Measurements from ENCODE around the gene RAB11A. TPM values are rescaled to one million over a fixed set of nuclear protein-coding genes. Genes with fewer than 3 reads are reported as not detected.

The RAB11A gene
- total RNA-seq, 2 experiments from 2014 or later = 192 to 193 TPM

DNA sequence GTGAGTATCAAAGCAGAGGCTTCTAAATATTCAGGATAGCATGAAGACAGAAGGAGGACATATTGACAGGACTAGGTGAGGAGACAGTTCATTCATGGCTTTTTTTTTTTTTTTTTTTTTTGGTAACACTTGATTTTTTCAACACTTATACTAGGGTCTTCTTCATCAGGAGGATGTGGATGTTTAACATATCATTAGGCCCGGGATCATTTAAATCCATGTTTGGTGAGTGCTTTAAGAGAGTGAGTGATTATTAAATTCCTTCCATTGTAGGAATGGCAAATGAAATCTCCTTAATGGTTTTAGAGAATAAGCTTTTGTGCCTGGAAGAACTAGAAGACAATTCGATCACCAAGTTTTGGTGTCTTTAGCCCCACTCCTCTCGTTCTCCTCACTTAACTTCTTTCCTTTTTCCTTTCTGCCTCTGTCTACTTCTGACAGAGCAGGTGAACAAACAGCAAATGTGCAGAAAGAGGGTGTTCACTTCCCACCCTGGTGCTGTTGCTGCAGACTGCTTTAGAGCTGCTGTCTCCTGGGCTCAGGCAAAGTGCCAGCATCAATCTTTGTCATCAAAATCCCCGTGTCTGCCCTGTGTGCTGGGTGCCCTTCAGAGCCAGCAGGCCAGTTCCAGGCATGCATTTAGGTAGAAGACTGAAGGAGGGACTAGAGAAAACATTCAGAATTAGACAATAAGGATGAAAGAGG lies 35.6 kb upstream of the RAB11A start:
- Mint-ChIP-seq H3K4me1 (peaks cover 48% of the 10 kb centered on the region), H3K27ac (peak overlapping the region; percentile 98), H3K9me3 (no peaks in the 10 kb centered on the region), H3K4me3 (peak overlapping the region; percentile 61), H3K27me3 (no peaks in the 10 kb centered on the region), H3K36me3 (ENCODE audit: low read depth) (peaks cover 3% of the 10 kb centered on the region)
- CTCF ChIA-PET = interaction anchor here (0.8 to 7.0 kb wide), 11 partner anchors 10 to 238 kb away, joined by 3 to 63 read pairs (median 6); partner anchors contain the start of genes DENND4A and RAB11A
- no peak for DNase-seq
- POLR2A ChIA-PET = interaction anchor here (0.6 to 5.9 kb wide), 12 partner anchors 10 to 529 kb away, joined by 3 to 98 read pairs (median 6); partner anchors contain the start of genes DENND4A, HACD3, INTS14 and RAB11A

GRCh38 chr15:65834603-65835282 lies 34.5 kb upstream of the RAB11A start:
- H3K9me3 Mint-ChIP-seq = no peaks in the 10 kb centered on the region

DNA sequence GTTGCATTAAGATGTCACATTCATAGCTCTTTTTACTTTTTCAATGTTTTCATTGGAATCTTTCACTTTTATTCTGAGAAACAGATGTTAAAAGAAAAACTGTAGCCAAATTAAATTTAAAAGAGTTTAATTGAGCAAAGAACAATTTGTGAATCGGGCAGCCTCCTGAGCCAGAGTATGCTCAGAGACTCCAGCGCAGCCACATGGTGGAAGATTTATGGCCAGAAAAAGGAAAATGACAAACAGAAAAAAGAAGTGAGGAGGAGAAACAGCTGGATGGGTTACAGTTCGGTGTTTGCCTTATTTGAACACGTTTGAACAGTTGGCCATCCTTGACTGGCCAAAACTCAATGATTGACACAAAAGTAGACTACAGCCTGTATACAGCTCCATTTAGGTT lies 33.8 kb upstream of the RAB11A start:
- no peak overlapping the region for H3K4me3 Mint-ChIP-seq
- ChIA-PET CTCF (interaction anchor here (1.1 to 7.0 kb wide), 8 partner anchors 12 to 240 kb away, joined by 3 to 63 read pairs (median 5); partner anchors contain the start of genes INTS14 and RAB11A), POLR2A (interaction anchor here (2.0 to 5.9 kb wide), 2 partner anchors 26 to 44 kb away, joined by 5 to 98 read pairs; partner anchors contain the start of gene DENND4A)
- no peaks in the 10 kb centered on the region for H3K9me3 Mint-ChIP-seq
- H3K27me3 Mint-ChIP-seq = no peaks in the 10 kb centered on the region
- peaks cover 3% of the 10 kb centered on the region for H3K36me3 Mint-ChIP-seq (ENCODE audit: low read depth)
- peaks cover 35% of the 10 kb centered on the region for H3K4me1 Mint-ChIP-seq
- H3K27ac Mint-ChIP-seq = no peak overlapping the region
- no peak for DNase-seq

More at GRCh38 chr15:65834603-65835282, 34.5 kb upstream of the RAB11A start:
- ChIA-PET CTCF (interaction anchor here (1.0 to 7.0 kb wide), 9 partner anchors 12 to 239 kb away, joined by 3 to 63 read pairs (median 5); partner anchors contain the start of genes INTS14 and RAB11A), POLR2A (interaction anchor here (2.0 to 5.9 kb wide), 2 partner anchors 26 to 43 kb away, joined by 5 to 98 read pairs; partner anchors contain the start of gene DENND4A)
- Mint-ChIP-seq H3K4me3 (no peak overlapping the region), H3K27ac (no peak overlapping the region), H3K36me3 (ENCODE audit: low read depth) (peaks cover 3% of the 10 kb centered on the region), H3K27me3 (no peaks in the 10 kb centered on the region), H3K4me1 (peaks cover 38% of the 10 kb centered on the region)
- no peak for DNase-seq

DNA sequence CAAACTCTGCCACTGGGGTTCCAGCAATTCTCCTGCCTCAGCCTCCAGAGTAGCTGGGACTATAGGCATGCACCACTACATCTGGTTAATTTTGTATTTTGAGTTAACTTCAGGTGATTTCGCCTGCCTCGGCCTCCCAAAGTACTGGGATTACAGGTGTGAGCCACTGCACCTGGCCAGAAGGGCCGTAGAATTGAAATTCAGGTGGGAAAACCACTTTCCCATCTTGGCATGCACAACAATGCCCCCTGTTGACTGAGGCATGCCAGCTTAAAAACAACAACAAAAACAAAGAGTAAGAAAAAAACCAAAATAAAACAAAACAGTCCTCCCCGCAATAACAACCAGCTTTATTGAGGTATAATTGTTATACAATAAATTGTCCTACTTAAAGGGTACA lies 32.6 kb upstream of the RAB11A start:
- ChIA-PET POLR2A (interaction anchor here (1.0 to 5.9 kb wide), 2 partner anchors 18 to 45 kb away, joined by 5 to 98 read pairs; partner anchors contain the start of gene DENND4A), CTCF (interaction anchor here (0.7 to 7.0 kb wide), 10 partner anchors 9 to 241 kb away, joined by 3 to 63 read pairs (median 5); partner anchors contain the start of gene DENND4A)
- Mint-ChIP-seq H3K9me3 (no peaks in the 10 kb centered on the region), H3K36me3 (ENCODE audit: low read depth) (peaks cover under 1% of the 10 kb centered on the region), H3K4me1 (peaks cover 29% of the 10 kb centered on the region), H3K27me3 (no peaks in the 10 kb centered on the region), H3K27ac (no peak overlapping the region), H3K4me3 (no peak overlapping the region)
- no peak for DNase-seq

- peaks cover 23% of the 10 kb centered on the region for H3K4me1 Mint-ChIP-seq
- H3K4me3 Mint-ChIP-seq = no peak overlapping the region
- no peaks in the 10 kb centered on the region for H3K36me3 Mint-ChIP-seq (ENCODE audit: low read depth)
- DNase-seq = no peak
- POLR2A ChIA-PET = interaction anchor here (0.6 to 5.9 kb wide), 2 partner anchors 46 to 152 kb away, joined by 5 to 98 read pairs; partner anchors contain the start of gene DENND4A
- H3K27me3 Mint-ChIP-seq = no peaks in the 10 kb centered on the region
- CTCF ChIA-PET = interaction anchor here (0.6 to 7.0 kb wide), 15 partner anchors 8 to 332 kb away, joined by 3 to 63 read pairs (median 4); partner anchors contain the start of genes DENND4A and INTS14
- no peaks in the 10 kb centered on the region for H3K9me3 Mint-ChIP-seq
- H3K27ac Mint-ChIP-seq = no peak overlapping the region
Observed at GRCh38 chr15:65837301-65838294, 31.7 kb upstream of the RAB11A start.

DNA sequence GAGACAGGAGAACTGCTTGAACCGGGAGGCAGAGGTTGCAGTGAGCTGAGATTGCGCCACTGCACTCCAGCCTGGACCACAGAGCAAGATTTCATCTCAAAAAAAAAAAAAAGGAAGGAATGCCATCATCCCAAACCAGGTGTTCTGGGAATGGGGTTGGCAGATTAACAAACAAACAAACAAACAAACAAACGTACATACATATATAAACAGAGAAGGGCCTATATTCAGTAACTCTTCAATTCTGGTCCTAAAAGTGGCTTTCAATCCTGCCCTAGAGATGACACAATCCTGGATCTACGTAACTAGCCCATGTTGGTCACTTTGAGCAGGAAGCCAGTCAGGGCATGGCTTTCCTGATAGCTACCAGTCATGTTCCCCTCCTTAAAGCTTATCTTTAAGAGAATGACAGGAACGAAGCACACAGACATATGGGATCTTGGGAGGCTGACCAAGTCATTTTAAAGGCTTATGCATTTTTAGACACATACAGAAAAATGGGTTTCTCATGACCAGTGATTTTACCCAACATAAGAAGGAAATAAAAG lies 29.9 kb upstream of the RAB11A start:
- ChIA-PET POLR2A (no interaction called here), CTCF (interaction anchor here (0.6 to 1.5 kb wide), 2 partner anchors 14 to 17 kb away, joined by 3 to 4 read pairs; no protein-coding TSS in a partner anchor)
- Mint-ChIP-seq H3K36me3 (ENCODE audit: low read depth) (no peaks in the 10 kb centered on the region), H3K27me3 (no peaks in the 10 kb centered on the region), H3K4me3 (no peak overlapping the region), H3K4me1 (peaks cover 7% of the 10 kb centered on the region), H3K27ac (no peak overlapping the region), H3K9me3 (no peaks in the 10 kb centered on the region)
- no peak for DNase-seq

DNA sequence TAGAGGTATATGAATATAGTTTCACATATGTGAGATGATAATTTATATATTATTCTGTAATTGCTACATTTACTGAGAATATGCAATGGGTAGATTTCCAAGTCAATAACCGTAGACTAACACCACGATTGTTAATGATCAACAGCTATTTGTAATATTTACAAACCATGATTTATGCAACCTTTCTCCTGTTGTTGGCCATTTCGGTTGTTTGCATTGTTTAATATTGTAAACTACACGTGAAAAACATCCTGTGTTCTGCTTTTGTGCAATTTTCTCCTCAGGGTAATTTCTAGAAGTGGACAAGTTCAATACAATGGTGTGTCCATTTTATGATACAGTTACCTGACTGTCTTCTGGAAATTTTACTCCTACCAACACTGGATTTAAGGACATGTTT lies 29.3 kb upstream of the RAB11A start:
- Mint-ChIP-seq H3K9me3 (no peaks in the 10 kb centered on the region), H3K36me3 (ENCODE audit: low read depth) (no peaks in the 10 kb centered on the region), H3K27me3 (no peaks in the 10 kb centered on the region), H3K4me1 (peaks cover 3% of the 10 kb centered on the region), H3K4me3 (no peak overlapping the region), H3K27ac (no peak overlapping the region)
- no peak for DNase-seq
- ChIA-PET POLR2A (no interaction called here), CTCF (interaction anchor here (1.5 kb wide), 1 partner anchor 17 kb away, joined by 3 read pairs; no protein-coding TSS in a partner anchor)

GRCh38 chr15:65841121-65841930 lies 28.0 kb upstream of the RAB11A start:
- no peaks in the 10 kb centered on the region for H3K27me3 Mint-ChIP-seq
- H3K36me3 Mint-ChIP-seq (ENCODE audit: low read depth) = no peaks in the 10 kb centered on the region
- H3K4me3 Mint-ChIP-seq = no peak overlapping the region
- ChIA-PET POLR2A (interaction anchor here (0.6 kb wide), 1 partner anchor 29 kb away, joined by 3 read pairs; no protein-coding TSS in a partner anchor), CTCF (interaction anchor here (2.0 kb wide), 1 partner anchor 16 kb away, joined by 5 read pairs; no protein-coding TSS in a partner anchor)
- no peaks in the 10 kb centered on the region for H3K9me3 Mint-ChIP-seq
- H3K4me1 Mint-ChIP-seq = peaks cover 3% of the 10 kb centered on the region
- H3K27ac Mint-ChIP-seq = no peak overlapping the region
- DNase-seq = no peak

DNA sequence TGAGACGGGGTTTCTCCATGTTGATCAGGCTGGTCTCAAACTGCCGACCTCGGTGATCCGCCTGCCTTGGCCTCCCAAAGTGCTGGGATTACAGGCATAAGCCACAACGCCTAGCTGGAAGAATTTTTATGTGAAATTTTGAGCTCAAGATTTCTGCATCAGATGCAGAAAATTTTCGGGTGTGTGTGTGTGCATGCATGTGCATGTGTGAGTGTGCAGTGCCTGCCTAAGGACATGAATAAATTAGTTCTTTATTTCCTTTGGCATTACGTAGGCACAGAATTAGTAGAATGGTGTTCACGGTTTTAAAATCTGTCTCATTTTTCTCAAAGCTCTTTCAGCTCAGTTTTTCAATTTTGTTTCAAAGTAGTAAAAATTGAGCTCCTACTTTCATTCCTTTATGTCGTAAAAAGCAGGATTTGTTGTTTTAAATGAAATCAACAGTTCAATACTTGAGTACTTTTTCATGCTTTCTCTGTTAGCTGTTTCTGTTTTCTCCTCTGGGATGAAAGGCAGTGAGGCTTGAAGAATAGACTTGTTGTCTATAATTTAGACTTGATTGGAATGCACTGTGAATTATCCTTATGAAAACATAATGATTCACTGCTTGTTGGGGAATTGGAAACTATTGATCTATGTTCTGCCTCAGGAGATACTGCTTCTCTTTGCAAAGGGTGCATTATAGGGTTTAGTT lies 23.3 kb upstream of the RAB11A start:
- Mint-ChIP-seq H3K9me3 (no peaks in the 10 kb centered on the region), H3K36me3 (ENCODE audit: low read depth) (no peaks in the 10 kb centered on the region), H3K4me1 (no peaks in the 10 kb centered on the region), H3K27me3 (peaks cover 3% of the 10 kb centered on the region), H3K27ac (no peak overlapping the region), H3K4me3 (no peak overlapping the region)
- no peak for DNase-seq
- CTCF ChIA-PET = interaction anchor here (1.1 to 1.5 kb wide), 2 partner anchors 9 to 11 kb away, joined by 6 to 8 read pairs; no protein-coding TSS in a partner anchor
- POLR2A ChIA-PET = no interaction called here

- H3K27me3 Mint-ChIP-seq = peaks cover 3% of the 10 kb centered on the region
- no peaks in the 10 kb centered on the region for H3K4me1 Mint-ChIP-seq
- CTCF ChIA-PET = interaction anchor here (0.6 to 0.9 kb wide), 2 partner anchors 9 to 42 kb away, joined by 3 to 5 read pairs; no protein-coding TSS in a partner anchor
- H3K36me3 Mint-ChIP-seq (ENCODE audit: low read depth) = no peaks in the 10 kb centered on the region
- no peak for DNase-seq
- POLR2A ChIA-PET = no interaction called here
- no peak overlapping the region for H3K27ac Mint-ChIP-seq
- no peaks in the 10 kb centered on the region for H3K9me3 Mint-ChIP-seq
- H3K4me3 Mint-ChIP-seq = no peak overlapping the region
Observed at GRCh38 chr15:65847989-65848388, 21.3 kb upstream of the RAB11A start.

DNA sequence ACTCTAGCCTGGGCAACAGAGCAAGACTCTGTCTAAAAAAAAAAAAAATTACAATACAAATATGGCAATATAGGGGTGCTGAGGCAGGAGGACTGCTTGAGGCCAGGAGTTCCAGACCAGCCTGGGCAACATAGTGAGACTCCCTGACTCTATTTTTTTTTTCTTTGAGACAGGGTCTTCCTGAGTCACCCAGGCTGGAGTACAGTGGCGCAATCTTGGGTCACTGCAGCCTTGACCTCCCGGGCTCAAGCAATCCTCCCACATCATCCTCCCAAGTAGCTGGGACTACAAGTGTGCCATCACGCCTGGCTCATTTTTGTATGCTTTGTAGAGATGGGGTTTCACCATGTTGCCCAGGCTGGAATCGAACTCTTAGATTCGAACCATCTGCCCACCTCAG lies 17.3 kb upstream of the RAB11A start:
- Mint-ChIP-seq H3K4me3 (no peak overlapping the region), H3K9me3 (no peaks in the 10 kb centered on the region), H3K4me1 (peaks cover 5% of the 10 kb centered on the region), H3K27ac (no peak overlapping the region), H3K36me3 (ENCODE audit: low read depth) (no peaks in the 10 kb centered on the region), H3K27me3 (peaks cover 4% of the 10 kb centered on the region)
- ChIA-PET POLR2A (no interaction called here), CTCF (no interaction called here)
- no peak for DNase-seq

All from activated CD4-positive, alpha-beta memory T cell treated with anti-CD3 and anti-CD28 coated beads, Interleukin-2, amount 10 ng/mL, durations not matched to agents 7 days and 5 days (primary cell).